Measurements from ENCODE around the gene EPB41L2. TPM values are rescaled to one million over a fixed set of nuclear protein-coding genes. Genes with fewer than 3 reads are reported as not detected.

EPB41L2 gene
- total RNA-seq, 1 experiment from 2014 or later, result 91.7 TPM

- CTCF ChIA-PET, result no interaction called here
- Histone ChIP-seq H3K4me3 (ENCODE audit: low read depth, low read length) (no peak overlapping the region), H3K27me3 (replicated peaks; ENCODE audit: control insufficient read depth, insufficient read depth, low read length) (no peaks in the 10 kb centered on the region), H3K9me3 (no peaks in the 10 kb centered on the region), H3K36me3 (ENCODE audit: control insufficient read depth, insufficient read depth, low read length) (no peaks in the 10 kb centered on the region), H3K4me1 (no peaks in the 10 kb centered on the region)
- H3K27me3 Mint-ChIP-seq (ENCODE audit: insufficient read depth, unreplicated experiment), result no peaks in the 10 kb centered on the region
- POLR2A ChIA-PET, result no interaction called here
- DNase-seq, result no peak
- no peaks in the 10 kb centered on the region for H3K36me3 Mint-ChIP-seq (ENCODE audit: insufficient read depth, unreplicated experiment)
- no peak overlapping the region for H3K4me3 Mint-ChIP-seq (ENCODE audit: unreplicated experiment)
- no peak overlapping the region for H3K27ac Mint-ChIP-seq (ENCODE audit: unreplicated experiment)
- H3K9me3 Mint-ChIP-seq (ENCODE audit: unreplicated experiment), result no peaks in the 10 kb centered on the region
- no TSS peak for BruUV-seq (replicated peaks)
- no peak for TF ChIP-seq CTCF (IDR thresholded peaks at IDR 0.05; ENCODE audit: insufficient read depth in 1 of 2, low read depth in 1 of 2, low read length in 1 of 2, severe bottlenecking in 1 of 2, unreplicated experiment in 1 of 2)
- intact Hi-C loops (cut with micrococcal nuclease; ENCODE audit: unreplicated experiment), result no loop called here
- peaks cover 5% of the 10 kb centered on the region for H3K4me1 Mint-ChIP-seq (ENCODE audit: low read depth, unreplicated experiment)
These were observed 17.9 kb downstream of the EPB41L2 start for GRCh38 chr6:131045139-131045538.

- H3K4me3 ChIP-seq (ENCODE audit: low read depth, low read length), result no peak overlapping the region
- H3K4me1 ChIP-seq, result 0 out of 2 replicates have a peak, but pooled peaks cover 5% of the 10 kb centered on the region
- H3K4me3 Mint-ChIP-seq (ENCODE audit: unreplicated experiment), result no peak overlapping the region
- TF ChIP-seq CTCF (IDR thresholded peaks at IDR 0.05; ENCODE audit: insufficient read depth in 1 of 2, low read depth in 1 of 2, low read length in 1 of 2, severe bottlenecking in 1 of 2, unreplicated experiment in 1 of 2), result no peak
- H3K36me3 ChIP-seq (ENCODE audit: control insufficient read depth, insufficient read depth, low read length), result no peaks in the 10 kb centered on the region
- no peak overlapping the region for H3K27ac Mint-ChIP-seq (ENCODE audit: unreplicated experiment)
- BruUV-seq (replicated peaks), result no TSS peak
- ChIA-PET POLR2A (no interaction called here), CTCF (no interaction called here)
- no peaks in the 10 kb centered on the region for H3K36me3 Mint-ChIP-seq (ENCODE audit: insufficient read depth, unreplicated experiment)
- no peaks in the 10 kb centered on the region for H3K27me3 ChIP-seq (replicated peaks; ENCODE audit: control insufficient read depth, insufficient read depth, low read length)
- intact Hi-C loops (cut with micrococcal nuclease; ENCODE audit: unreplicated experiment), result no loop called here
- peaks cover 5% of the 10 kb centered on the region for H3K4me1 Mint-ChIP-seq (ENCODE audit: low read depth, unreplicated experiment)
- no peaks in the 10 kb centered on the region for H3K9me3 ChIP-seq
- DNase-seq, result no peak
- H3K9me3 Mint-ChIP-seq (ENCODE audit: unreplicated experiment), result no peaks in the 10 kb centered on the region
- no peaks in the 10 kb centered on the region for H3K27me3 Mint-ChIP-seq (ENCODE audit: insufficient read depth, unreplicated experiment)
These were observed 19.1 kb downstream of the EPB41L2 start for GRCh38 chr6:131043902-131044447.

- TF ChIP-seq CTCF (IDR thresholded peaks at IDR 0.05; ENCODE audit: insufficient read depth in 1 of 2, low read depth in 1 of 2, low read length in 1 of 2, severe bottlenecking in 1 of 2, unreplicated experiment in 1 of 2), result no peak
- intact Hi-C loops (cut with micrococcal nuclease; ENCODE audit: unreplicated experiment), result no loop called here
- no peaks in the 10 kb centered on the region for H3K9me3 Mint-ChIP-seq (ENCODE audit: unreplicated experiment)
- H3K36me3 Mint-ChIP-seq (ENCODE audit: insufficient read depth, unreplicated experiment), result no peaks in the 10 kb centered on the region
- no peak for DNase-seq
- no peak overlapping the region for H3K4me3 Mint-ChIP-seq (ENCODE audit: unreplicated experiment)
- POLR2A ChIA-PET, result no interaction called here
- Histone ChIP-seq H3K27me3 (replicated peaks; ENCODE audit: control insufficient read depth, insufficient read depth, low read length) (no peaks in the 10 kb centered on the region), H3K4me3 (ENCODE audit: low read depth, low read length) (no peak overlapping the region), H3K9me3 (no peaks in the 10 kb centered on the region), H3K4me1 (0 out of 2 replicates have a peak, but pooled peaks cover 6% of the 10 kb centered on the region), H3K36me3 (ENCODE audit: control insufficient read depth, insufficient read depth, low read length) (no peaks in the 10 kb centered on the region)
- no peaks in the 10 kb centered on the region for H3K27me3 Mint-ChIP-seq (ENCODE audit: insufficient read depth, unreplicated experiment)
- no peak overlapping the region for H3K27ac Mint-ChIP-seq (ENCODE audit: unreplicated experiment)
- no TSS peak for BruUV-seq (replicated peaks)
- CTCF ChIA-PET, result no interaction called here
- peaks cover 5% of the 10 kb centered on the region for H3K4me1 Mint-ChIP-seq (ENCODE audit: low read depth, unreplicated experiment)
These were observed 20.4 kb downstream of the EPB41L2 start for GRCh38 chr6:131042664-131043063.

Measured in Caco-2 (cell line).